ENCODE results near the gene EXO1.
"Not testable (repeated sequence)": the region's sequence is repeated elsewhere in the genome, so short reads cannot be mapped to it uniquely, and the experiment has no call there.

The EXO1 gene

DNA sequence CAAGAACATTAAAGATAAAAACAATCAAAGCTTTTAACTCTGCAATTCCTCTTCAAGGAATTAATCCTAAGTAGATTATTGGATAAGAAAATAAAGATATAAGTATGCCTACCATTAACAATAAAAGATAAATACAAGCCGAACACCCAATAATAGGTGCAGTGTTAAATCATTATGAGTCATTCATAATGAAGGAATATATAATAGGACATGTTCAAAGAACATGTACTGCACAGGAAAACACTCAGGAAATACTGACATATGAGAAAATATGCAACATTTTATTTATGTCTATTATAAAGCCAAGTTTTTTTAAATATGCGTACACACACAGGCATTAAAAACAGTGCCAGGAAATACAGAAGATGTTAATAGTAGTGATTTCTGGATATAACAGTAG lies 11.1 kb upstream of the EXO1 start:
- no peak for DNase-seq (ENCODE audit: low read depth in 2 of 2, low spot score in 1 of 2)

DNA sequence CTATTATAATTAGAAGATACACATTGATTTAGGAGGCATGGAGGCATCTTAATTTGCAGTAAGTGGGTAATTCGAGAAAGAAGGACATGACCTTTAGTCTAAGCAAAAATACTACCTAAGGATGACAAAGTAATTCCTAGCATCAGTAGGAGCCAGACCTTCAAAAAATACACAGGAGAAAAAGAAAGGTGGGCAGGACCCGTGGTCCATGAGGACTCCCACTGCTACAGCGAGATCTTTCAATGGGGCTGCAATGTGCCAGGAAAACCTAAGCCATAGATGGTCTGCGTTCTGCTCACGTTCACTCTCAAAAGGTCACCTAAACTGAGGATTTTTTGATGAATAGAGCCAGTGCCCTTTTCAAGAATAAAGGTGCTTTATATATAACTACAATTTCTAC lies 10.6 kb upstream of the EXO1 start:
- DNase-seq (ENCODE audit: low read depth in 2 of 2, low spot score in 1 of 2): no peak

DNA sequence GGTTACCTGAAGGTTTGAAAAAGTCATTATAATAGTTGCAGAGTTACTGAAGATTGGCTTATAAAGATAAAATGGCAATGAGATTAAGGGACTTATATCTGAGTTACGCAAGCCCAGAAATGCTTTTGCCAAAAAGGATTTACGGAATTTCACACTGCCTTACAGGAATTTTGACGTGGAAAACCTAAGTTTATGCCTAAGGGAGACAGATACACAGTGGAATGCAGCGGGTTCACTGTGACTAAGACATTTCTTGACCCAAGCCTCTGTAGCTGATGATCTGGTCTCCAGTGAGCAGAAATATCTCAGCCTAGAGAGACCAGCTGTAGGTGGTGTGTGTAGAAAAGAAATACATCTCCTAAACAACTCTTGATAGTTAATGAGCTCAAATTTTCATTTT lies 10.1 kb upstream of the EXO1 start:
- DNase-seq (ENCODE audit: low read depth in 2 of 2, low spot score in 1 of 2): no peak

DNA sequence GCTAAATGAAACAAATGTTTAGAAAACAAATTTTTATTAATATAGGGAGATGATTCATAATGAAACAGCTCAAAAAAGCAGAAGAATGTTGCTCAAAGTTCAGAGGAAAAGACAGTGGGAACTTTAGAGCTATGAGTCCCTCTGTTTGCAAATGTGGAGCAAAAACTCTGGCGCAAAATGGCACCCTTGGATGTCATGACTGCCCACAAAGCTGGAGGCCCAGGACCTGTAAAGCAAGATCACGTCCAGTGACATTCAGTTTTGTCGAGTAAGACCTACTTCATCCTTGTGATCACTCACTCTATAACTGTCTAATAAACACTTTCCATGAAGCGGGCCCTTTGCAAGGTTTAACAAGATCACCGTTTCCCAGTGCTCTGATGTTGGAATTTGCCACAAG lies 9.1 kb upstream of the EXO1 start:
- DNase-seq (ENCODE audit: low read depth in 2 of 2, low spot score in 1 of 2): no peak

DNA sequence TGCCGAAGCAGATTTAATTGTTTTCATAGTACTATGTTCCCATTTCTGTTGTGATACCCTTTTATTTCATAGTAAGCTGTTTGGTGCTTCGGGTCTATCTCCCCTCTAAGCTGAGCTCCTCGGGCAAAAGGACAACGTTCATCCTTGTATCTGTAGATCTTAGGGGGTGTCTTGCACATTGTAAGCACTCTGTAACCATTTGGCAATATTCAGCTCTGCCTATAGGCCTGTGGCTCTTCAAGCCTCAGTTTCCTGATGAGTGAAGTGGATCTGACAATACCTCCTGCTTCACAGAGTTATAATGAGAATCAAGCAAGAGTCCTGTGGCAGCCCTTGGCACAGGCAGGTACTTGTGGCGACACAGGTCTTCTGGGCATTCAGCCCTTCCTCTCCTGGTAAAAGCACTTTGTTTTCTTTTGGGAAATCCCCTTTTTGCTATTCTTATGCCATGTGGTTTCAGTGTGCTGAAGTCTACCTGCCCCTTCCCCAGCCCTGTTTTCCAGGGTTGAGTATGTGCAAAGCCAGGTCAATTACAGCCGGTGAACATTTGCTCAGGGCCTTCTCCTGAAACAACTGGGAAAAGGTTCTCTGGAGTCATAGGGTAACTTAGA lies 8.5 kb upstream of the EXO1 start:
- no peak for DNase-seq (ENCODE audit: low read depth in 2 of 2, low spot score in 1 of 2)

DNA sequence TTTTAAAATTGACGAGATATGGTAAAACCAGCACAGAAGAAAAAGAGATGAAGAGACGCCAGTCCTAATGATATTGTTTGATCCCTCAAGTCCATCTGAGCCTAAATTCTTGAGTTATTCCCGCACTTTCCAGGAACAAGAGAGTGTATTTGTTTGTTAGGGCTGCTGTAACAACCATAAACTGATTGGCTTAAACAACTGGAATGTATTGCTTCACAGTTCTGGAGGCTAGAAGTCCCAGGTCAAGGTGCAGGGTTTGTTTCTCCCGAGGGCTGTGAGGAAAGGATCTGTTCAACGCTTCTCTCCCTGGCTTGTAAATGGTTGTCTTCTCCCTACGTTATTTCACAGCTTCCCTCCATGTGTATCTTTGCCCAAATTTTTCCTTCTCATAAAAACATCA lies 7.8 kb upstream of the EXO1 start:
- no peak for DNase-seq (ENCODE audit: low read depth in 2 of 2, low spot score in 1 of 2)

DNA sequence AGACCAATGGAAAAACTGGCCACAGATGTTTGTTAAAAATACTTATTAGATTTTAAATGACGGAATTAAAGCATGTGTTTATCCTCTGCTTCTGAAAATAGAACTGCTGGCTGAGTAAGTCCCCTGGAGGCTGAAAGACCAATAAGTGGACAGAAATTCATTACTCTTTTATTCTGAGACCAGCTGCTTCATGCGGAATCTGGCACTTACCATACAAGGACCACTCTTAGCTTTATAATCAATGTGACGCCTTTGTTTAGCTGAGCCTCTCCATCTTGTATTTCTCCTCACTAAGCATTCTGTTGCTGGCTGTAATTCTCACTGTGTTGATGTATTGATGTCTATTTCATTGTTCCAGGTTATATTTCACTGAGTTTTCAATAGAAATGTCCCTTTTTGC lies 6.3 kb upstream of the EXO1 start:
- DNase-seq (ENCODE audit: low read depth in 2 of 2, low spot score in 1 of 2): no peak

DNA sequence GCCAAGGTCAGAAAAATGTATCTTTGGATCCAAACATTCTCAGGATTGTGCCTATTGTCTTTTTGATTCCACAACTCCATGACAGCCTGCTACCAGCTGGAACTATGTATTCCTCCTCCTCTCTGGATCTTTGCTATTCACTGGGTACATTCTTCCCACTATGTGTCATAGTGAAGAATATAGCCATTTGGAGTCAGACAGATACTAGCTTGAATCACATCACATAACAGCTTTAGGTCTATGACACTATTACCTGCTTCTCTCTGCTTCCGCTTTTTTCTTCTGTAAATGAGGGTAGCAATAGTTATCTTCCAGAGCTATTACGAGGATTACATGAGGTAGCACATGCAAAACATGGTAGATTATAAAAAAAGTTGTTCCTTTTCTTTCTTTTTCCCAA lies 5.4 kb upstream of the EXO1 start:
- DNase-seq (ENCODE audit: low read depth in 2 of 2, low spot score in 1 of 2): no peak

DNA sequence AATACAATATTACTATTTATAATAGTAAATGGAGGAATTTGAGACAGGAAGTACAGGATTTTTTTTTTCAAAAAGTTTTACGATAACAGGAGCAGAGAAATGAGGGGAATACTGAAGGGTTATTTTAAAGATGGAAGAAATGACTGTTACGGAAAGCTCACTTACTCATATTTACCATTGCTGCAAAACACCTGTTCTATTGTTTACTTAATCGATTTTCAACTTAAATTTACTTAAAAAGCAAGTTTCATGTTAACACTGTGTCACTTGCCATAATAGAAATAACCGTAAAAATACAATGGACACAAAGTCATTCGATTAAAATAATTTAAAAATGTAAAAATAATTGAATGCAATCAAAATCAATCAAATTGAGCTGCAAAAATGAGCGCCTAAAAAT lies 3.4 kb upstream of the EXO1 start:
- DNase-seq (ENCODE audit: low read depth in 2 of 2, low spot score in 1 of 2): no peak

DNA sequence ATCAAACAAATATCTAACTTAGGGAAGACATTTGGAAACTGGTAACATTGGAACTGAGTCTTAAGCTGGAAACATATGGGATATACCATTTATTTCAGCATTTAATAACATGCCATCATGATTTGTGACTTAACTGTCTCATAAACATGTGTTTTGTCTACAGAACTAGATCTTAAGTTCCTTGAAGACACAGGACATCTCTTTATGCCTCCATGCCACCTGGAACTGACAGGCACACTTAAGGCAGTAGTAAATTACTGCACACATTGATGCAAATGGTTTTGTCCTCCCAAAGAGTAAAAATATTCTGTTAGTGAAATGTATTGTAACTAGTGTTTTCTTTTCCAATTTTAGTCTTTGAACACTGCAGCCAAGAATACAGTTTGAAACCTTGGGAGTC lies 1.6 kb upstream of the EXO1 start:
- no peak for DNase-seq (ENCODE audit: low read depth in 2 of 2, low spot score in 1 of 2)

DNA sequence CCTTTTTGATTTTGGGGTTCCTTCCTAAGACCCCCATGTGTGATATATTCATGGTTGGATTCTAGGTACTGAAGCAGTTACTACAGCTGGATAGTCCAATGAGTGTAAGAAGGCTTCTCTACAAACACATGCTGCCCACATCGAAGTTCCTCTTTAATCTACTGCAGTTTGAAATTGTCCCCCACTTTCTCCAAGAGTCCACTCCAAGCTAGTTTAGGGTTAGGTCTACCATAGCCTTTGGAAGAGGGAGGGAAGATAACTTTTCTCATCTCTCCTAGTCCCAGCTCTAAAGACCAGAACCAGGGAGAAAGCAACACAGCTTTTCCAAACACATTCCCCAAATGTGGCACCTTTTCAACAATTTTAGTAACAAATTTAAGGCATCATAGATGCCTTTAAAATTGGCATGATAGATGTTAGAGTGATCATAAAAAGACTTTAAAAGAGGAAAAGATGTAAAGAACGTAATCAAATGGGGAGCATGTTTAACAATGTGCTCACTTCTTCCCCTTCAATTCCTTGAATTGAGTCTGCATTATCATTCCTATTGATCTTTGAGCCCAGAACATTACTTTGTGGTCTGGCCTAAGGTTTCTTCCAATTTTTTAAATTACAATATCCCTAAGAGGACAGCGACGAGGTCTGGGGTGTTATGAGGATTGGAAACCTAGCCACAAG lies 1.0 kb upstream of the EXO1 start:
- DNase-seq (ENCODE audit: low read depth in 2 of 2, low spot score in 1 of 2): no peak

DNA sequence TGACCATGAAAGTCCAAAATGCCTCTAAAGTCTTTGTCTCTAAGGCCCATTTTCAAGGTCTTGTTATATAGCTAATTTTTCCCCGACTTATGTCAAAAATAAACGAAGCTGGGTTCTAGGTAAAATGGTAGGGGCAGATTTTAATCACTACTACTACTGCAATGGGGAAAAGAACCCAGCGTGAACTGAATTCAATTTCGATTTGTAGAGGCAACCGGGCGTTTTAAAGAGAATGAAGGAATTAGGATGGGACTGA lies 536 bp upstream of the EXO1 start:
- no peak for DNase-seq (ENCODE audit: low read depth in 2 of 2, low spot score in 1 of 2)

DNA sequence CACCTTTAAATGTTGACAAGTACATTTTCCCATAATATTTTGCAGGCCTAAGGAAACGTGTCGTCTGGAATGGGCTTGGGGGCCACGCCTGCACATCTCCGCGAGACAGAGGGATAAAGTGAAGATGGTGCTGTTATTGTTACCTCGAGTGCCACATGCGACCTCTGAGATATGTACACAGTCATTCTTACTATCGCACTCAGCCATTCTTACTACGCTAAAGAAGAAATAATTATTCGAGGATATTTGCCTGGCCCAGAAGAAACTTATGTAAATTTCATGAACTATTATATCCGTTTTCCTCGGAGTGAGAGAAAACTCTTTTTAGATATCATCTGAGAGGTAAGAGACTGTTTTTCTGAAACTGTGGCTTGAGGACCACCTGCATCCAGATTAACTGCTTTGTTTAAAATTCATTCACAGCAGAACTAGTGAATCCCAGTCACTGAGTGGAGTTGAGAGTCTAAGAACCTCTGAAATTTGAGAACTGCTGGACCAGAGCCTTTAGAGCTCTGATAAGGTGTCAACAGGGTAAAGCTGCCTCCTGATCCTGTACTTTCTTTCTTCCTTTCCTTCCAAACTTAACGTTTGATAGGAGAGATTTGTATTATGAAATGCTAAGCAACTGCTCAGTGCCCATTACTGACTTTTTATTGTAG lies 811 bp downstream of the EXO1 start:
- DNase-seq (ENCODE audit: low read depth in 2 of 2, low spot score in 1 of 2): no peak

DNA sequence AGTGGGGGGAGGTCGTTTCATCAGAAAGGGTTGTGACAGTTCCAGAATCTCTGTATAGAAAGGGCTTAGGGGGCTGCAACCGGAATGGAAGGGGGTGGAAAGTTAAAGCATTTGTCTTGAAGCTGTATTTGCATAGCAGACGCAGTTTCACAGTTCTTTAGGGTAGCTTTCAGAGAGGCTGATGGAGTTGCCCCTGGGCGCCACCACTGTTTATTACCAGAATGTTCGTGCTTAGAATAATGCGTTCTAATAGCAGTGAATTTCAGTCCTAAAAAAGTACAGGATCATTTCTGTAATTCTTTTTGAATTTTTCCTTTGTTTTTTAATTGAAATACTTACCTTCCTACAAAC lies 1.3 kb downstream of the EXO1 start:
- DNase-seq (ENCODE audit: low read depth in 2 of 2, low spot score in 1 of 2): no peak

DNA sequence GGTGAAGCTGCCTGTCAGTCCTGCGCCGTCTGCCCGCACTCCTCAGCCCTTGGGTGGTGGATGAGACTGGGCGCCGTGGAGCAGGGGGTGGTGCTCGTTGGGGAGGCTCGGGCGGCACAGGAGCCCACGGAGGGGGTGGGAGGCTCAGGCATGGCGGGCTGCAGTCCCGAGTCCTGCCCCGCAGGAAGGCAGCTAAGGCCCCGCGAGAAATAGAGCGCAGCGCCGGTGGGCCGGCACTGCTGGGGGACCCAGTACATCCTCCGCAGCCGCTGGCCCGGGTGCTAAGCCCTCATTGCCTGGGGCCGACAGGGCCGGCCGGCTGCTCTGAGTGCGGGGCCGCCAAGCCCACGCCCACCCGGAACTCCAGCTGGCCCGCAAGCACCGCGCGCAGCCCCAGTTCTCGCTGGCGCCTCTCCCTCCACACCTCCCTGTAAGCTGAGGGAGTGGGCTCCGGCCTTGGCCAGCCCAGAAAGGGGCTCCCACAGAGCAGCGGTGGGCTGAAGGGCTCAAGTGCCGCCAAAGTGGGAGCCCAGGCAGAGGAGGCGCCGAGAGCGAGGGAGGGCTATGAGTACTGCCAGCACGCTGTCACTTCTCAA lies 7.6 kb downstream of the EXO1 start:
- not testable (repeated sequence) for DNase-seq (ENCODE audit: low read depth in 2 of 2, low spot score in 1 of 2)

DNA sequence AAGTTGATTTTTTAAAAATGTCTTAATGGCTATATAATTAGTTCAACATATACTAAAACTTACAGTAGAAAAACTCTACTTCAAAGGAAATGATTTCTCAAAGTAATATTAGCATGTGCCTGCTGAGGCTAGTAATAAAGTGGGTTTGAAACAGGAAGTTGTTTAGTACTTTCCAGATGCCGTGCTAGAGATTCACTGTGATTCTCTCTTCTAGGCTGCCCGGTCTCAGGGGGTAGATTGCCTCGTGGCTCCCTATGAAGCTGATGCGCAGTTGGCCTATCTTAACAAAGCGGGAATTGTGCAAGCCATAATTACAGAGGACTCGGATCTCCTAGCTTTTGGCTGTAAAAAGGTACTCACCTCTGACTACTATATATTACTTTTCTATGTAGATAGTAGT lies 9.1 kb downstream of the EXO1 start:
- DNase-seq (ENCODE audit: low read depth in 2 of 2, low spot score in 1 of 2): no peak

DNA sequence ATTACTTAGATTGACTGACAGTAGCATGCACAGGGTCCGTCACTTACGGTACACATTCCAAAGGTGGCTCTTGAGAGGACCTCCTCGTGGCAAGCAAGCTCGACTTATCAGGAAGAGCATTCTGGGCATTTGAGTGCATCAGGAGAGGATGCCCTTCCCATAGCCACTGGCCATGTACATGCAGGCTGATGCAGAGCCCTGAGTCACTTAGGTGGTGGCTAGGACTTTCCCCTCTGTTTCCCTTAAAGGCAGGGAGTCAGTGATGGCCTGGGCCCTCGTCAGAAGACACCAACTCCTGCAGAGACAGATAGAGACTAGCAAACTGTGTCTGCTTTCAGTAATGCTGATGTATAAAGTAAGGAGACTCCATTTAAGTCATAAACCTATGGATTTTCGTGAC lies 12.9 kb downstream of the EXO1 start:
- DNase-seq (ENCODE audit: low read depth in 2 of 2, low spot score in 1 of 2): no peak

DNA sequence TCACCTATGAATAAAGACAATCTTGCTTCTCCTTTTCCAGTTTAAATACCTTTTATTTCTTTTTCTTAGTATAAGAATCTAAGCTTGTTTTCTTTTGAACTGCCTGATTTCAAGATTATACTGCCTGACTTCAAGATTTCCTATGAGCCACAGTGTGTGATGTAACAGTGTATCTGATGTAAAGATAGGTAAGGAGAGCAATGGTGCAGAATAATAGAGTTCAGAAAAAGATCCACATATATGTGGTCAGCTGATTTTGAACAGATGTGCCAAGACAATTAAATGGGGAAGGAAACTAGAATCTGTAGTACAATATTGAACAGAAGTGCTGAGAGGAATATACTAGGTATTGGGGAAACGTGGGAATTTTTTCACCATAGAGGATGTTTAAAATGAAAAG lies 21.0 kb downstream of the EXO1 start:
- no peak for DNase-seq (ENCODE audit: low read depth in 2 of 2, low spot score in 1 of 2)

DNA sequence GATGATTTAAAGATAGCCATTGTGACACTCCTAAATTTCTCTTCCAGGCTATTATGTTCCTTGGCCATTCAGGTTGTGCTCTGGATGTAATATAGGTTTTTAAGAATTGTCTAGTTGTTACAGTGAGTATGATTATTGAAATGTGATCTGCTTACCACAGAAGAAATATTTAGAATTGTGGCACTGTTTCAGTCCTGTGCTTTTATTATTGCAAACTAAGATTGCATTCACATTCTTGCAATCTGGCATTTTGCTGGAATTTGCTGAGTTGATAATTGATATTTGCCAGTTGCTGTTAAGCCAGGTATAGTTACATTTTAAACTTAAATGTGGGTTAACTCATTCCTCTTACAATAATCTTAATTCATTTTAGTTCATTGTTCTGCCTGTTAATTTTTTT lies 22.3 kb downstream of the EXO1 start:
- DNase-seq (ENCODE audit: low read depth in 2 of 2, low spot score in 1 of 2): no peak

DNA sequence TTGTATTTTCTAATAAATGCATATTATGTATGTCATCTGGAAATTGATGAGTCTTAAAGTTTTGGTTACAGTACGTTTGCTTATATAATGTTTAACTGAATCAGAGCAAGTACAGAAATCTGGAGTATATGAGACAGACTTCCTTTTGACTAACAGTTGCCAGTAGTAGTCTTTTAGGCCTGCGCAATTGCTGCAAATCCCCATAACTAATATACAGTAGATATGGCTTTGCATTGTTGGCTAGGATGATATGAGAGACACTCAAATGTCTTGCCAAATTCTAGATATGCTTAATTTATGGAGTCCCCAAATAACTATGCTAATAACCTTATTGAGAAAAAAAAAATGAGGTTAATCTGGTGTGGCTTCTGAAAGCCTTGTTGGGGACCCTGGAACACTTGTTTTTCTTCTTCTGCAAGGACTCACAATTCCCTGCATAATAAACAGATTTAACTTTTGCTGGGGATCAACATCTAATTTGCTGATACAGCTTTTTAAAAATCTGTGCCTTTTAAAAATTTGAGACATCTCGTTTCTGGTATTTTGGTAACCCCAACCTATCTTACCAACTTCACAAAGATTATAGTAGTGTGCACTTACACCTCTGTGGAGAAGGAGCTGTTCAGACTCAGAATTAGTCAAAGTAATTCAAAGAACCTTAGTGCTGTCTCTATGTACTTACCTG lies 22.9 kb downstream of the EXO1 start:
- DNase-seq (ENCODE audit: low read depth in 2 of 2, low spot score in 1 of 2): no peak

DNA sequence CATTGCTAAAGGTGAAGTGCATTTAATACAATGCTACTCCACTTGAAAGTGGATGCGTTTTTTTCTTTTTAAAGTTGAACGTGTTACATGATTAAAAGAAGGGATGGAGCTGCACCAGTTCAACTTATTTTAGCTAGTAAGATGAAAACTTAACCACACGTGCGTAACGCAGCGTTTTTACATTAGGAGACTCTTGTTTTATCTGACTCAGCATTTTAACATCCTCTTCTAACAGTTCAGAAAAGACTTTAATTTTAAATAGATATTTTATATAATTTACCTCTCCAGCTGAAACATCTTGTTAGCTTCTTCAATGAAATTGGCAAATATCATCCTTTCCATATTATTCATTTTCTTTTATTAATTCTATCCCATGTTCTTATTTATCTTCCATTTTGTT lies 33.4 kb downstream of the EXO1 start:
- DNase-seq (ENCODE audit: low read depth in 2 of 2, low spot score in 1 of 2): no peak

DNA sequence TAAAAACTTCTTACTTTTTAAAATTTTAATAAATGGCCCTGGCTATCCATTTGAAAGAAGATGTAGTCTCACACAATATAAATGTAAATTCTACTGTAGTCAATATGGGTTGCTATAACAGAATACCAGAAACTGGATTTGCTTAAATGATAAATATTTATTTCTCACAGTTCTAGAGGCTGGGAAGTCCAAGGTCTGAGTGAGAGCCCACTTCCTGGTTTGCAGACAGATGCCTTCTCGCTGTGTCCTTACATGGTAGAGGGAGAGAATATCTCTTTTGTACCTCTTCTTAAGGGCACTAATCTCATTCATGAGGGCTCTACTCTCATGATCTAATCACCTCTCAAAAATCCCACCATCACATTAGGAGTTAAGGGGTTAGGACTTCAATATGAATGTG lies 35.2 kb downstream of the EXO1 start:
- no peak for DNase-seq (ENCODE audit: low read depth in 2 of 2, low spot score in 1 of 2)

Measured in stimulated activated CD8-positive, alpha-beta memory T cell treated with anti-CD3 and anti-CD28 coated beads, Interleukin-4, amount 100 ng/mL, for 4 hours (primary cell).